Stimulated activated CD8-positive, alpha-beta memory T cell treated with anti-CD3 and anti-CD28 coated beads, Interleukin-15, amount 100 ng/mL, for 24 hours (primary cell): Measurements from ENCODE around the gene RALGAPA1.
"Not testable (repeated sequence)": the region's sequence is repeated elsewhere in the genome, so short reads cannot be mapped to it uniquely, and the experiment has no call there.

Source experiments
- DNase-seq: peaks from one replicate; pipeline ENCODE4 v3.0.0-alpha.2; 2020; ENCODE audit warnings: low read depth

RALGAPA1 gene

GRCh38 chr14:35696575-35696974, 112.5 kb downstream of the RALGAPA1 start:
- DNase-seq, result no peak

- no peak for DNase-seq
These were observed 113.0 kb downstream of the RALGAPA1 start for GRCh38 chr14:35696119-35696518.

- DNase-seq, result no peak
These were observed 113.4 kb downstream of the RALGAPA1 start for GRCh38 chr14:35695647-35696046.

- no peak for DNase-seq
These were observed 114.0 kb downstream of the RALGAPA1 start for GRCh38 chr14:35695072-35695471.

- no peak for DNase-seq
These were observed 120.1 kb downstream of the RALGAPA1 start for GRCh38 chr14:35689000-35689460.

- DNase-seq, result no peak
These were observed 120.8 kb downstream of the RALGAPA1 start for GRCh38 chr14:35688126-35688826.

- no peak for DNase-seq
These were observed 121.7 kb downstream of the RALGAPA1 start for GRCh38 chr14:35687335-35687939.

GRCh38 chr14:35683688-35684087, 125.4 kb downstream of the RALGAPA1 start:
- not testable (repeated sequence) for DNase-seq

- no peak for DNase-seq
These were observed 126.3 kb downstream of the RALGAPA1 start for GRCh38 chr14:35682802-35683201.

- DNase-seq, result no peak
These were observed 130.6 kb downstream of the RALGAPA1 start for GRCh38 chr14:35678403-35679028.

- DNase-seq, result no peak
These were observed 139.3 kb downstream of the RALGAPA1 start for GRCh38 chr14:35669782-35670181.

GRCh38 chr14:35666429-35667043, 142.6 kb downstream of the RALGAPA1 start:
- DNase-seq, result no peak

- DNase-seq, result no peak
These were observed 147.2 kb downstream of the RALGAPA1 start for GRCh38 chr14:35661875-35662274.

- no peak for DNase-seq
These were observed 156.1 kb downstream of the RALGAPA1 start for GRCh38 chr14:35653045-35653444.

- no peak for DNase-seq
These were observed 165.6 kb downstream of the RALGAPA1 start for GRCh38 chr14:35643513-35643912.

GRCh38 chr14:35637851-35638250, 171.2 kb downstream of the RALGAPA1 start:
- DNase-seq, result no peak

GRCh38 chr14:35637269-35637668, 171.8 kb downstream of the RALGAPA1 start:
- DNase-seq, result no peak

GRCh38 chr14:35632676-35633075, 176.4 kb downstream of the RALGAPA1 start:
- no peak for DNase-seq

- no peak for DNase-seq
These were observed 176.8 kb downstream of the RALGAPA1 start for GRCh38 chr14:35632271-35632670.

GRCh38 chr14:35631071-35631805, 177.9 kb downstream of the RALGAPA1 start:
- no peak for DNase-seq

- DNase-seq, result no peak
These were observed 180.1 kb downstream of the RALGAPA1 start for GRCh38 chr14:35628989-35629388.

GRCh38 chr14:35626947-35627346, 182.1 kb downstream of the RALGAPA1 start:
- not testable (repeated sequence) for DNase-seq
